GOT3 (cell line): ENCODE measurements around the gene BCAR1.
"Not testable (repeated sequence)": the region's sequence is repeated elsewhere in the genome, so short reads cannot be mapped to it uniquely, and the experiment has no call there.

Source experiments
- DNase-seq: peaks from one replicate; lab custom pipeline; 2025; ENCODE audit warnings: mixed read lengths; lab: John Stamatoyannopoulos, UW

BCAR1 gene

DNA sequence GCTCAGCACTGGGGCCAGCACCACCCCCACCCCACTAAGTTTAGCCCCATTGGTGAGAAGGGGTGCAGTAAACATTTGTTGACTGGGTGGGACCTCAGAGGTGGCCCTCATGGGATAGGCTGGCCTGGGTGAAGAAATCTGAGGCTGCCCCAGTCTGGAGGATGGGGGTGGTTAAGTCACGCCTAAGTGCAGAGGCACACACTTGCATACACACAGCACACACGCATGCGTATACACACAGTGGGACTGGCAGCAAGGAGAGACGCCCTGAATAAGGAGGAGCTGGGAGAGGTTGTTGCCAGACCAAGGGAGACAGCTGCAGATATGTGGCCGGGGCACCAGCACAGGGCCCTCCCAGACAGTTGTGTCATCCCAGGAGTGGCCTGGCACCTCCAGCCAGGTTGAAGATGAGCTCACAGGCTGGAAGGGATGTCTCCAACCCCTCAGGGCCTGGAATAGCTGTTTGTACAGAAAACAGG, 3.0 kb upstream of the BCAR1 start:
- DNase-seq, result no peak

DNA sequence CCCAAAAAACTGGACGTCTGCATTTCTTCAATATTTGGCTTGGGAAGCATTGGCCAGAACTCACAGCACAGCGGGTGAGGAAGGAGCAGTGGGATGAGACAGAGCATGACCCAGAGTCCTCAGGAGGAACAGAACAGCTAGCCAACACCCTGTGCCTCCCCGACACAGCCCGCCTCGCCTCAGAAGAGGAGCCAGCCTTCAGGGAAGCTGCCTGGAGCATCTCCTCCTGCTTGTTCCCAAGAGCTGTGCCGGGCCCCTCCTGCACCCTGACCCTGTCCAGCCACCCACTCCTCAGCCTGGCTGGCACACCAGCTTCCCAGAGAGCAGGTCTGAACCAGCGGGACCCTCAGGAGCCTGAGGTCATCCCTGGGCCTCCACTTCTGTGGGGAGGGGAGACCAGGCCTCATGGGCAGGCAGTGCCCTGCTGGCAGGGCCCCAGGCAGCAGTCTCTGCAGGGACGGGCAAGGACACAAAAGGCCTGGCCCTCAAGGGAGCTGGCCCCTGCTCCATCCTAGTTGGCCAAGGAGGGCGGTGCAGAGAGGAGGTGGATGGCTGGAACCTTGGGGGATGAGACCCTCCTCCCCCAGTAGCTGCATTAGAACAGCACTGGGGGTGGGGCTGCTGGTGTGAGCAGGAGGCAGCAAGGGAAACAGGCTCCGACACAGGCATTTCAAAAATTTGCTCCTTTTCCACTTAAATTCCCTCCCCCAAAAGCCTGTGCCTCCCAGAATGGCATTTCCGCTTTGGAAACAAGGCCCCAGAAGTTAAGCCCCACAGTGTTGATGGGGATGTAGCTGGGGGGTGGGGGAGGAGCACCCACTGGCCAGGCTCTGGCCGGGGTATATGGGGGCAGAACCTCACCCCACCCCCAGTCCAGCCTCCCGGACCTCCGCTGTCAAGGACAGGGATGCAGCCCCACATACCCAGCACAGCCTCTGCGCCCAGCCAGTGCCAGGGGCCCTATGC, 1.8 kb upstream of the BCAR1 start:
- no peak for DNase-seq

DNA sequence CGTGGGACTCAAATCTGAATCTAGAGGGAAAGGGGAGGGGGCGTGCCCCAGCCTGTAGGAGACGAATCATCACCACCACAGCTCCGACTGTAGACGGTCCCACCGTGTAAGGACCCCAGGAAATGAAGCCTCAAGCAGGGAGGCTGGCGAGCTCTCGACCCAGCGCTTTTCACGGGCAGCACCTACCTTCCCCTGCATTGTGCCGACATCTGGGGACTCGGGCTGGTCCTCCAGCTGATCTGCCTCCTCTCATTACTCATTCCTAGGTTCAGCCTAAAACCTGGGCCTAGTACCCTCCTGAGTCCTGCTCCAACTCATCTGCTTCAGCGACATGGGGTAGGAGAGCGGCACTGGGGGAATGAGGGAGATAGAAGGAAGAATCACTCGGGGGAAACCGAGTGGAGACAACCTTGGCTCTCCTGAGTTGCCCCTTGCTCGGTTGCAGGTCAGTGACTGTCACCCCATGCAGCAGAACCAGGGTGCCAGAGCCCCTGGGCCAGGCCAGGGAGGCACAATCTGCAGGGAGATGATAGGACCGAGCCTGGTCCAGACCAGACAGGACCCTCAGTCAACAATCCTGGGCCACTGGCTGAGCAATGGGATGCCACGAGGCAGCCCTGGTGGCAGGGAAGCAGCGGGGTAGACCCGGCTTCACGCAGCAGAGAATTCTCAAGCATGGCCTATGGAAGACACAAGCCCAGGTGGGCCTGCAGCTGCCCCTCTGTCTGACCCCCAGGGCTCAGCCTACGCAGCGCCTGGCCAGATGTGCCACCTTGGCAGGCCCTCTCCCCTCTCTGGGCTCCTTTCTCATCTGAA, 833 bp upstream of the BCAR1 start:
- DNase-seq, result no peak

DNA sequence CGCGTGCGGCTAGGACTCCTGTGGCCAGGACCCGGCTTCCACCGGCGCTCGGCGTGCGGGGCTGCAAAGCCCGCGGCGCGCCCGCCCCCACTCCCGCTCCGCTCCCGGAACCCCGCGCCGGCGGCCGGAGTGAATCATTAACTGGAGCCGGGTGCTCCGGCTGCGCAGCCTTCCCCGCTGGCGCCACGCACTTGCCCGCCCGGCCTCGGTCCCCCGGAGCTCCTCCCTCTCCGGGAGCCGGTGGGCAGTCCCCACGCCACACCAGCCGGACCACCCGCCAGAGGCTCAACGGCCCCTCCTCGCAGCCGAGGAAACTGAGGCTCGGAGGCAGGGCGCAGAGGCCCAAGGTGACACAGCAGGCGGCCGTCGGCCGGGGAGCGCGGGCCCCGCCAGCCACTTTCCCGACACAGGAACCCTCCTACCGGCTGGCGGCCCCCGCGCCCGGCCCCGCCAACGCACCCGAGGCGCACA, 580 bp downstream of the BCAR1 start:
- no peak for DNase-seq

DNA sequence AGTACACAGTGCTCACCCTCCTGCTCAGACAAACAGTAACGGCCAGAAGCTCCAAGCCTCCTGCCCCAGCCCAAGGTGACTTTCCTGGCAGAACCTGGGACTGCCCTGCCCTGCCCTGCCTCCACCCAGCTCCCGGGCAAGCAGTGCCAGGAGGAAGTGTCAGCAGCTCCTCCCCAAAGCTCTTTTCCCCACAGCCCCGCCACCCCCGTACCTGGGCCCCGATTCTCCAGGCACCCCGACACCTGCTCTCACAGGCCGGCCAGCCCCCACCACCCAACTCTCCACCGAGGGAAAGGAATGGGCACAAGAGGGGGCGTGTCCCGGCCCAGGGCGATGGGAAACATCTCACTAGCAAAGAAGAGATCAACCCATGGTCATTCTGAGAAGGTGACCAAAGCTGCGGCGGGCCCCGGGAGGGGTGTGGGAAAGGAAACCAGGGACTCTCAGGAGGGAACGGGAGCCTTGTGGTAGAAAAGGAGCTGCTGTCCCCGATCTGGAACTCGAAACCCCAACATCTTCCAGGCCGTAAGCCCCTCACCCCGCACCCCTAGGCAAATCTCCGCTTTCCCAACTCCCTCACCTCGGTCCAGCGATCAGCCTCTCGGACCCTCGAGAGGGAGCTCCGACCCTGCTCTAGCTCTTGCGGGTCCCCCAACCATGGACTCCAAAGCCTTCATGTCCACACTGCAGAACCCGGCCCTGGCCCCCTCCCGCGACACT, 1.2 kb downstream of the BCAR1 start:
- no peak for DNase-seq

DNA sequence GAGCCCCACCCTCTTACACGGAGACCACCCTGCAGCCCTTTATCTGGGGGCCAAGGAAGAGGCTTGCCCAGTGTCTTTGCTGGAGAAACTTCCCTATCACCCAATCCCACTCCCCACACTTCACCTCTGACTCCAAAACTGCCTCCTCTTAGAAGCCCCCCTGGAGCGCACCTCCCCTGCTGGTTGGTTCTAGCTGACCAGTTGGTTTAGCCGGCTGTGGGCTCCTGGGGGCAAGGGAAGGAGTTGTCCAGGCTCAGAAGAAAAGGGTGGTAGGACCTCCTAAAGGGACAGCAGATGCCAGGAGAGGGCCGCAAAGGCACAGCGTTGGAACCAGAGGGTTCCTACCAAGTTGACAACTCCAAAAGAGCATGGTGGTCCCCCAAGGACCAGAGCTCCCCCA, 2.0 kb downstream of the BCAR1 start:
- no peak for DNase-seq

DNA sequence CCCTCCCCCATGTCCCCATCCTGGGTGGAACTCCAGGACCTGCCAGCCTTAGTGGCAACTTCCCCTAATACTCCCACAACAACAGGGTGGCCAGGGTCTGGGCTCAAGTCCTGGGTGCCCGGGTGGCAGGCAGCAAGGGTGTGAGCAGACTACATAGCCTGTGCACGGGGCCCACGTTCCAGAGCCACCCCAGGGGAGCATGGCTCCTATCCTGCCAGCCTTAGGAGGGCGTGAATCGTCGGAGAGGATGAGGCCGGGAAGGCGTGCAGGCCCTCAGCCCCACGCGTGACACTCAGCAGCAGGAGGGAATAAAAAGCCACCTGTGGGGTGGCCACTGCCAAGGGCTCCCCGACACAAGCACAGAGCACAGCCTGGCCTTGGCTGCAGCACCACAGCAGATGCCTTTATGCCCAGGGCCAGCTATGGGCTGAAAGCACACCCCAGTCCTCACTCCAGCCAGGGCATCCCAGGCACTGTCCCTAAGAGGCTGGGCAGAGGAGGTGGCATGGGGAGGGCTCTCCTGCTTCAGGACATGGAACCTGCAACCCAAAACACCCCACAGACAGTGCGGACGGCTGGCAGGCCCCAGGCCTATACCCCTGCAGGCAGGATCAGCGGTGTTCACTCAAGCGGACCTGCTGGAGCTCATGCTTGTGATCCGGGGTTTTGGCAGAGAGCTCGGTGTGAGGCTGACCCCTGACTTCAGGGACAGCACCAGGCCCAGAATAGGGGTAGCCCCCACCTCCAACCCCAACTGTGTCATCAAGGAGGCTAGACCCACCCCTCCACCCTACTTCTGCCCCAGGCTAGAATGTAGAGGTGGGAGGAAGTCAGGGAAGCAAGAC, 2.7 kb downstream of the BCAR1 start:
- no peak for DNase-seq

DNA sequence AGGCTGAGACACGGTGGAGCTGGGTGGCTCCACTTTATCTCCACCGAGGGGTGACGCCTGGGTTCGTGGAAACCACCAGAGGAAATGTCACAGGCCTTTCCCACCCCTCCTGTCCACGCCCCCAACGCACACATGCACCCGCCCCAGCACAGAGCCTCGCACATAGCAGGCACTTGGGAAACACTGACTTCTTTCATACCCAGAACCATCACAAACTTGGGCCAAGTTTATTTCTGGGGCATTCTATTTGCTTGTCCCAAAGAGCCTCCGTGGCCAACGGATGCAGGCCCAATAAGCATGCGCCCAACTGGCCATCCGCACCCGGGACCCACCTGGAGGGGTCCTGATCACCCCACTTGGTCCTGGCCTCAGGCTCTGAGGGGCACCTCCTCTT, 3.3 kb downstream of the BCAR1 start:
- DNase-seq, result no peak

DNA sequence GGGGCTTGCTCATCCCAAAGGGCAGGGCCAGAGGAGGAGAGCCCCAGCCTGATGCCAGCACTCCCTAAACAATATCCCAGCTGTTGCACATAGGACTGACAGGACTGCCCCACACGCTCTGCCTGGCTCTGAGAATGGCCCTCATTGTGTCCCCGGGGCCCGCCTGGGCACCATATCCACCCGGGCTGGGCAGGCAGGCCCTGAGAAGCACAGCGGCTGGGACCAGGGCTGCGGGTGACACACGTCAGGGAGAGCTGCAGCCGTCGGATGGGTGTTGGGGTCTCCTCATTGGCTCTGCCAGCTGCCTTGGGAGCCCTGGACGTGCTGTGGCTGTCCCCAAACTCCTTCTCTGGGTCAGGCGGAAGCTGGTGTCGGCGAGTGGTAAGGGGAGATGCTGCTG, 4.2 kb downstream of the BCAR1 start:
- no peak for DNase-seq

DNA sequence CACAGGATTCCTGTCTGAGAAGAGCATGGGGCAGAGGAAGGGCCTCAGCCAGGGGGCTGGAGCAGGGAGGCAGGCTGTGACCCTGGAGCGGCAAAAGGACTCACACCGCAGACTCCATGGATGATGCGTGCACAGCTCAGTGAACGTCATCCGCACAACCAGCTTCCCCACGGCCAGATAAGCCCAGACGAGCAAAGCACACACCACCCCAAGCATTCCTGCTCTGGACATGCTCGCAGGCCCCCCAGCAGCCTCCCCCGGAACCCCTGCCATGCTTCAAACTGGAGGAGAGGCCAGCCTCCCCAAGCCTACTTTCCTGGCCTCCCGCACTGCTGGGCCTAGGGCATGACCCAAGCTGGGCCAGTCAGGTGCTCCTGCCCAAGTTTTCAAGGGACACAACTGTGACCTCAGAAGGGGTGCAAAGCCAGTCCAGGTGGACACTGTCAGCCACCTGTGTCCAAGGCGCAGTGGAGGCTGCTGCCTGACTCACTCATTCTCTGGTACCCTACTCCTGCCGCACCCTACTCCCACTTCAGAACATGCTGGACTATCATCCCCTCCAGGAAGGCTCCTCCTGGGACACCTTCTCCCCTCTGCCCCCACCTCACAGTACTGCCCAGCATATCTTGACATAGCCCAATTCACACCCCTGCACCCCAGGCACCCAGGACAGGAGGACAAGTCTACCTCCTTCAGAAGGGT, 4.8 kb downstream of the BCAR1 start:
- DNase-seq, result no peak

DNA sequence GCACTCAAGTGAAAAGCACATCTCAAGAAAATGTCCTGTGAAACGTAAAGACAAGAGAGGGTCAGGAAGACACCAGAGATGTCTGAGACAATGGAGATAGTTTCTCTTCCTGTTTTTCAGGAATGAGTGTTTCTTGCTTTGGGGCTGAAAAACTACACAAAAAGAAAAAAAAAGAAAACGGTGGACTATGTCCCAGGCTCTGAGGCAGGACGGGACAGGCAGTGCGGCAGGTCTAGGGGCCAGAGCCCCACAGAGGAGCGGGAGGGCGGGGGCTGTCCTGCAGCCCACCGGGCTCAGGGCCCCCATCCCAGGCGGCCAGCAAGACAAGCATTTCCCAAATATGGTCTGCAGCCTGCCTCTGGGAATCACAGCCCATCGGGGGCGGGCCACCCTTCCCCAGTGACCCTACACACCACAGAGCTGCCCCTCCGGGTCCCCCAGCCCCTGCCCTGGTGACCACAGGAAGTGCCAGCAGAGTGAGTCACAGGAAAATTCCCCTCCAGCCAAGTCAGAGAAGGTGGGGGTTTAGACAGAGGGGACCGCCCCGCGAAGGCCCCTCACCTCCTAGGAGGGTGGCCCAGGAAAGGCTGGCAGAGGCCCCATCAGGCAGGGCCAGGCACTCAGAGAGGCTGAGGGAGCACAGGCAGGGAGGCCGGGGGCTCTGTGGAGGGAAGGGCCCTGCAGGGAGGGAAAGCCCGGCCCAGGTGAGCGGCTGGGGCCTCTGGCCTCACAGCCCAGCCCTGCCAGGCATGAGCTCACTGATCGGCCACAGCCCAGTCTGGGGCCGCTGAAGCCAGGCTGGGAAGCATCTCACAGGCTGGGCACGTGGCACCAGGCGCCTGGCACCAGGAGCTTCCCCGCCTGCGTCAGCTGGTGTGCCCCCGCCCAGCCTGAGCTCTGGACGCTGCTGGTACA, 6.3 kb downstream of the BCAR1 start:
- DNase-seq, result peak; percentile 89

DNA sequence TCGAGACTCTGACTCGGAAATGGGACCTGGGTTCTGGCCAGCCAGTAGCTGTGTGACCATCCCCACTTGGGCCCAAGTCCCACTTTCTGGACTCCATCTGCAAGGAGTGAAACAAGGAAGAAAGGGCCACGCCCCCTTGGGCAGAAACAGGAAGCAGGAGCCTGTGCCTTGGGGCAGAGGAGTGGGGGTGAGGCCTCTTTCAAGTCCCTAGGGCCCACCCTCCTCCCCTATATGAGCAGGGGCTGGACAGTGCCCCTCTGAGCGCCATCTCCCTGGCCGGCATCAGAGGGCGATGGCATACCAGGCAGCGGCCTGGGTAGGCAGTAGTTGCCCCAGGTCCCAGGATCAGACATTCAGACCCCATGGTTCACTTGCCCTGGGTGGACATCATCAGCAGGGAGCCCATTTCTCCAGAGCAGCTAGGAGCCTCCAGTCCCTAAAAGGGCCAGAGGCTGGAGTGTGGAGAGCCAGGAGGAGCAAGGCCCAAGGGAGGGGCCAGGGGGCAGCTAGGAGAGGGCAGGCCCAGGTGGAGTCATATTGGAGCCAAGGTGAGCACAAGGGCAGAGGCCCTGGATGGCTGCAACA, 7.1 kb downstream of the BCAR1 start:
- DNase-seq, result no peak

DNA sequence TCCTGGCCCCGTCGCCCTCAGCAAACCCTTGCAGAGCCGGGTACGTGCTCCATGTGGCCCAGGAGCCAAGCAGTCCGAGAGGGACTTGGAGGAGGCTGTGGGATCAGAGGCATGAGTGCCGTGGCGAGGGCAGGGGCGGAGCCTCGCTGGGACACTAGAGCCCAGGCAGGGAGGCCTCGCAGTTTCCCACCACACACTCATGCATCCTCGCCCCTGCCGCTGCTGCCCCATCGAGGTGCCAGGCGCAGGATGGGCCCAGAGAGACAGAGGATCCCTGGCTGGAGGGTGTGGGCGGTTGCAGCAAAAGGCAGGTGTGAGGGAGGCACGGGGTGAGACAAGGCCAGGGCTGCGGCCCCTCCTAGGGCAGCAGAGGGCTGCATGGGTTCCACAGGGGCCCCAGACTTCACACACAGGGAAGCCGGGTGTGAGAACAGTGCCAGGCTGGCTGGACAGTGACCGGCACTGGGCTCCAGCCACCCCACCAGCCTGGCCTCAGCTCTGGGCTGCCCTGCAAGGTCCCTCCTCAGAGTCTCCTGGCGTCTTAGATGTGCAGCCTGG, 7.7 kb downstream of the BCAR1 start:
- no peak for DNase-seq

DNA sequence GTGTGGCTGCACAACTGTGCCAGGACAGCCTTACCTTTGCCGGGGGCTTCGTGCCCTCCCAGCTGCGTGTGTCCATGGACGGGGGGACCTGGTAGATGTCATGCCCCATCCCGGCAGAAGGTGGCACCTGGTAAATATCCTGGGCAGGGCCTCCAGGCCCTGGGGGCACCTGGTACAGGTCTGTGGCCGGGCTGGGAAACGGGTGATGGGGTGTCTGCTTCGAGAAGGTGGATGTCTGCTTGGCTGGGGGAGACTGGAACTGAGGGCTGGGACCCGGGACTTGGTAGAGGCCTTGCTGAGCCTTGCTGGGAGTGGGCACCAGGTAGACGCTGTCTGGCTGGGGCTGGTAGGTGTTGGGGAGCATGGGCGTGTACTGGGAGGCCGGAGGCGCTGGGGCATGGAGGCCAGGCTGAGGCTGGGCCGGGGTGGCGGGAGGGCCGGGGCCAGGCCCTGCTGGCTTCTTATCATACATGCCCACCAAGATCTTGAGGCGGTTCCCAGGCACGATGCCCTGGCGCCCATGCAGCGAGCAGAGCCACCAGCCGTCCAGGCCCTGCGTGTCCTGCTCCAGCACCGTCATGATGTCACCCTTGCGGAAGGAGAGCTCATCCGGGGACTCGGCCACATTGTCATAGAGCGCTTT, 8.9 kb downstream of the BCAR1 start:
- DNase-seq, result not testable (repeated sequence)

DNA sequence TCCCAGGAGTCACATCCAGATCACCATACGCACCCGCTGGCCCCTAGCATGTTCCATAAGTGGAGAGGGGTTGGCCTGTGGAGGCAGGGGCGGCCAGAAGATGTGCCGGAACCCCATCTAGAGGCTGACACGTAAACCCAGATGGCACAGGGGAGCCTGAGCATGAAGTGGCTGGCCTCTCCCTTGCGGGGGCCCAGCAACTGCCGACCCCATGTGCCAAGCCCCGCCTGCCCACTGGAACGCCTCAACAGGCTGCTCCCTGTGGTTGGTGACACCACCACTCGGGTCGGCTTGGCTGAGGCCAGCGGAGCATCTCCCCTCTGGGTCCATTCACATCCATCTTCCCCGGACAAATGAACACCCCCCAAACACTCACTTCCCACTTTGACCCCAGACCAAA, 9.5 kb downstream of the BCAR1 start:
- DNase-seq, result no peak

DNA sequence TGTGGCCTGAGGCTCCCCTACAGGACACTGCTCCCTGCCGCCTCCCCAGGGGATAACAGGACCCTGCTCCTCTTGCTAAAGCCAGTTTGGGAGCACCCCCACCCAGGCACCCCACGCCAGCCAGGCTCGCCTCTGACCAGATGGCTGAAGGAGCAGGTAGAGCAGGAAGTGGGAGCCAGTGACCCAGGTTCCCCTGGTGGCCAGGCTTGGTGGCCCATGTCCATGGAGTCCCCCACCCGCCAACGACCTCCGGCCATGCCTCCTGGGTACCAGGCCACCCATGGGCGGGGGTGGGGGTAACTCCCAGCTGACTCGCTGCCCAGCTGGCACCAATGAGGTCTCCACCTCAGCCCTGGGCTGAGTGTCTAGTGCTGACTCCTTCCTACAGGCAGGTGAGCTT, 10.0 kb downstream of the BCAR1 start:
- DNase-seq, result no peak

DNA sequence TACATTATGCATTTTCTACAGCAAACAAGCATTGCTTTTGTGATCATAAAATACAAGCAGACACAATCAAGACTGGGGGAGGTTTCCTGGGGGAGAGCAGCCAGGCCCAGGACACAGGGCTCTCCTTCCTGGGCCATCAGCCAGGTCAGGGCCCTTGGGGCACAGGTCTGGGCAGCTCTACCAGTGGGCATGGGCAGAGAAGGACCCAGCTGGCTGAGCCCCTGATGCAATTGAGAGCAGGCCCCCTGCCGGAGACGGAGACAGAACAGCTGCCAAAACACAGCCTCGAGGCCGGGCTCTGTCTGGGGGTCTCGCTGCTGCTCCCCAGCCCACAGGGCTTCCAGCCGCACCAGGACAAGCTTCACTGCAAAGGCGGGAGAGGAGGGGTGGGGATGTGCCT, 10.8 kb downstream of the BCAR1 start:
- DNase-seq, result not testable (repeated sequence)

DNA sequence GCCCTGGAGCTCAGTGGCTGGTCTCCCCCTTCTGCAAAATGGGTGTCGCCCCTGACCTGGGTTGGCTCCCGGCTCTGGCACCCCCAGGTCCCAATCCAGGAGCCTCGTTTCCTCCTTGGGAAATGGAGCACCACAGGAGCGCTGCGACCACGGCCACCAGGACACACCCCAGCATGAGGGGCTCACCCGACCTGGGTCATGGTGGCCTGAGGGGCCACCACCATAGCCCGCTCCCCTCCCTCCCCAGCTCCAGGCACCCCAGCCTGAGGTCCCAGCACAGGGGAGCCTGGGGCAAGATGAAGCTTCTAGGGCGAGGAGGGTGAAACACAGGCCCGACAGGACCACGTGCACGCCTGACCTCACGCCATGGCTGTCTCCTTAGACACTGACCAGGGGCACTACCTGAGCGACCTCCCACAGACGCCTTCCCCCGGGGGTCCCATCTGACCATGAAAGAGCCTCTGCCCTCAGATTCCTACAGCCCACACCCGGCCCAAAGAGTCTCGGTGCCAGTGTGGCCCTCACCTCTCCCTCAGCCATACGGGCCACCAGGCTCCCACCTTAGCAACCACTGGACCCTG, 11.8 kb downstream of the BCAR1 start:
- no peak for DNase-seq
